ENCODE results near the gene GIPC2.

Gene GIPC2

DNA sequence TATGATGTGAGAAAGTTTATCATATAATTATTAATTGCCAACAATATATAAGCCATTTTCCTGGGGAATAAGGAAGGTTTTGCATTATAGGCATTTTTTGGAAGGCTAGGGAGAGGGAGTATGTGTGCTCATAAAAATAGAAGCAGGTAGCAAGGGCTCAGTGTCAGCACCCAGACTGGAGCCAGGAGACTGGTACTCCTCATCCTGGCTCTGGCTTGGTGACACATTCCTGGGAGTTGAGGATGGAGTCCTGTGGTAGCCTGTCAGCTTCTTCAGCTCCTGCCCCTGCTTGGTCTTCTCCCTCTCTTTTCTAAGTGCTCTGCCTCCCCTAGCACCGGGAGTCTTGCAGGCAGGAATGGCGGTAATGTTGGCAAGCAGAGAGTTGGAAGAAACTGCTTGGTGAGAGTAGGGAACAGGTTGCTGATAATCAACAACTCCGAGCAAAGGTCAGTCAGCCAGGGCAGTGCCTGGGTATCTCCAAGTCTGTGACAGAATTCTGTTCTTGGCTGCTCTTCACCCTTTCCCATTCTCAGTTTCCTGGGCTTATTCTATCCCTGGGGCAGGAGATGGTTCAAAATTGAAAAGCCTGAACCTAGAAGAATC is 23.0 kb downstream of the GIPC2 start:
- H3K27me3 ChIP-seq (ENCODE audit: control insufficient read depth in 1 of 2, insufficient read depth in 2 of 2, low read length in 2 of 2): no peaks in the 10 kb centered on the region
- no peak overlapping the region for H3K27ac ChIP-seq (ENCODE audit: low read length)
- no peak overlapping the region for H3K9ac ChIP-seq (ENCODE audit: low read length in 2 of 2)
- H3K4me1 ChIP-seq (ENCODE audit: control insufficient read depth, insufficient read depth, low read length): no peaks in the 10 kb centered on the region
- no peaks in the 10 kb centered on the region for H3K9me3 ChIP-seq (ENCODE audit: control insufficient read depth in 2 of 2, low read length in 2 of 2)
- no peak overlapping the region for H3K4me3 ChIP-seq (ENCODE audit: low read length in 2 of 2)
- no peaks in the 10 kb centered on the region for H3K36me3 ChIP-seq (ENCODE audit: control insufficient read depth in 2 of 2, insufficient read depth in 2 of 2, low read length in 2 of 2)

- Histone ChIP-seq H3K4me1 (ENCODE audit: control insufficient read depth, insufficient read depth, low read length) (no peaks in the 10 kb centered on the region), H3K9me3 (ENCODE audit: control insufficient read depth in 2 of 2, low read length in 2 of 2) (no peaks in the 10 kb centered on the region), H3K27ac (ENCODE audit: low read length) (no peak overlapping the region), H3K27me3 (ENCODE audit: control insufficient read depth in 1 of 2, insufficient read depth in 2 of 2, low read length in 2 of 2) (no peaks in the 10 kb centered on the region), H3K36me3 (ENCODE audit: control insufficient read depth in 2 of 2, insufficient read depth in 2 of 2, low read length in 2 of 2) (no peaks in the 10 kb centered on the region), H3K4me3 (ENCODE audit: low read length in 2 of 2) (no peak overlapping the region), H3K9ac (ENCODE audit: low read length in 2 of 2) (no peak overlapping the region)
Observed at GRCh38 chr1:78069784-78070183, 24.0 kb downstream of the GIPC2 start.

GRCh38 chr1:78070210-78070609 is 24.4 kb downstream of the GIPC2 start:
- Histone ChIP-seq H3K9me3 (ENCODE audit: control insufficient read depth in 2 of 2, low read length in 2 of 2) (no peaks in the 10 kb centered on the region), H3K4me1 (ENCODE audit: control insufficient read depth, insufficient read depth, low read length) (no peaks in the 10 kb centered on the region), H3K27ac (ENCODE audit: low read length) (no peak overlapping the region), H3K9ac (ENCODE audit: low read length in 2 of 2) (no peak overlapping the region), H3K36me3 (ENCODE audit: control insufficient read depth in 2 of 2, insufficient read depth in 2 of 2, low read length in 2 of 2) (no peaks in the 10 kb centered on the region), H3K4me3 (ENCODE audit: low read length in 2 of 2) (no peak overlapping the region), H3K27me3 (ENCODE audit: control insufficient read depth in 1 of 2, insufficient read depth in 2 of 2, low read length in 2 of 2) (no peaks in the 10 kb centered on the region)

GRCh38 chr1:78070758-78071157 is 25.0 kb downstream of the GIPC2 start:
- H3K27me3 ChIP-seq (ENCODE audit: control insufficient read depth in 1 of 2, insufficient read depth in 2 of 2, low read length in 2 of 2): no peaks in the 10 kb centered on the region
- H3K9me3 ChIP-seq (ENCODE audit: control insufficient read depth in 2 of 2, low read length in 2 of 2): no peaks in the 10 kb centered on the region
- no peak overlapping the region for H3K27ac ChIP-seq (ENCODE audit: low read length)
- H3K9ac ChIP-seq (ENCODE audit: low read length in 2 of 2): no peak overlapping the region
- no peak overlapping the region for H3K4me3 ChIP-seq (ENCODE audit: low read length in 2 of 2)
- H3K4me1 ChIP-seq (ENCODE audit: control insufficient read depth, insufficient read depth, low read length): no peaks in the 10 kb centered on the region
- H3K36me3 ChIP-seq (ENCODE audit: control insufficient read depth in 2 of 2, insufficient read depth in 2 of 2, low read length in 2 of 2): no peaks in the 10 kb centered on the region

- no peaks in the 10 kb centered on the region for H3K36me3 ChIP-seq (ENCODE audit: control insufficient read depth in 2 of 2, insufficient read depth in 2 of 2, low read length in 2 of 2)
- no peaks in the 10 kb centered on the region for H3K4me1 ChIP-seq (ENCODE audit: control insufficient read depth, insufficient read depth, low read length)
- H3K9me3 ChIP-seq (ENCODE audit: control insufficient read depth in 2 of 2, low read length in 2 of 2): no peaks in the 10 kb centered on the region
- H3K27ac ChIP-seq (ENCODE audit: low read length): no peak overlapping the region
- no peak overlapping the region for H3K4me3 ChIP-seq (ENCODE audit: low read length in 2 of 2)
- H3K27me3 ChIP-seq (ENCODE audit: control insufficient read depth in 1 of 2, insufficient read depth in 2 of 2, low read length in 2 of 2): no peaks in the 10 kb centered on the region
- H3K9ac ChIP-seq (ENCODE audit: low read length in 2 of 2): no peak overlapping the region
Observed at GRCh38 chr1:78071696-78072095, 25.9 kb downstream of the GIPC2 start.

DNA sequence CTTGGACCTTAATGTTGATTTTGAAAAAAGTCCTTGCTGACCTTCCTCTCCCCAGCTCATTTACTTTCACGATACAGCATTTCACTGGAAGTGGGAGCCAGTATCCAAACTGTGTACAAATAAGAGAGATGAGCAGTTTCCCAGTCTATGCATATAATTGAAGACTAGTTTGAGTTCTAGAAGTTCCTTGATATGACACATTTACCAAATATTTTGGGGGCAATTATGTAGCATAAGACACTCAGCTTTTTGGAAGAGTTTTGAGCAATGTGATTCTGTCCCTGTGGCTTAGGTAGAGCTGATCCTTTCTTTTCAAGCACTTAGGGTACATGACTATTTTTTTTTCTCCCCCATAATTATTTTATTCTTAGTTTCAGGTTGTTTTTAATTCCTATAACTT is 26.4 kb downstream of the GIPC2 start:
- Histone ChIP-seq H3K9me3 (ENCODE audit: control insufficient read depth in 2 of 2, low read length in 2 of 2) (no peaks in the 10 kb centered on the region), H3K36me3 (ENCODE audit: control insufficient read depth in 2 of 2, insufficient read depth in 2 of 2, low read length in 2 of 2) (no peaks in the 10 kb centered on the region), H3K27ac (ENCODE audit: low read length) (no peak overlapping the region), H3K9ac (ENCODE audit: low read length in 2 of 2) (no peak overlapping the region), H3K27me3 (ENCODE audit: control insufficient read depth in 1 of 2, insufficient read depth in 2 of 2, low read length in 2 of 2) (no peaks in the 10 kb centered on the region), H3K4me3 (ENCODE audit: low read length in 2 of 2) (no peak overlapping the region), H3K4me1 (ENCODE audit: control insufficient read depth, insufficient read depth, low read length) (no peaks in the 10 kb centered on the region)

DNA sequence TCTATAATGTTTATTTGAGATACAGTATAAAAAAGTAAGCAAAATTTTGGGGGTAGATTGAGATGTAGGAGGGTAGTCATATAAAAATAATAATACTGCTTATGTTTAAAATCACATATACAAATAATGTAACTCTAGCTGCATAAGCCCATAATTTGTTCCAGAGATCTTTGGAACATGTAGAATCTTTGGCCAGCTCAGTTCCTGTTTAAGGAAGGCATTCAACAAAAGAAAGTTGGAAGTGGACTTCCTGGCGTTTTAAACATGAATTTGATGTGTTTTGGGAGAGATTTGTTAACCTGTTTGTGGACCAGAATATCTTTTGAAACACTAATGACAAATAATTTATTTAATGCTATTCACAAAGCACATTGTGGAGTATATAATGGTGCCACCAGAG is 27.7 kb downstream of the GIPC2 start:
- no peaks in the 10 kb centered on the region for H3K27me3 ChIP-seq (ENCODE audit: control insufficient read depth in 1 of 2, insufficient read depth in 2 of 2, low read length in 2 of 2)
- H3K9ac ChIP-seq (ENCODE audit: low read length in 2 of 2): no peak overlapping the region
- H3K4me1 ChIP-seq (ENCODE audit: control insufficient read depth, insufficient read depth, low read length): no peaks in the 10 kb centered on the region
- no peaks in the 10 kb centered on the region for H3K36me3 ChIP-seq (ENCODE audit: control insufficient read depth in 2 of 2, insufficient read depth in 2 of 2, low read length in 2 of 2)
- no peak overlapping the region for H3K27ac ChIP-seq (ENCODE audit: low read length)
- H3K9me3 ChIP-seq (ENCODE audit: control insufficient read depth in 2 of 2, low read length in 2 of 2): no peaks in the 10 kb centered on the region
- no peak overlapping the region for H3K4me3 ChIP-seq (ENCODE audit: low read length in 2 of 2)

GRCh38 chr1:78075621-78076020 is 29.9 kb downstream of the GIPC2 start:
- Histone ChIP-seq H3K27ac (ENCODE audit: low read length) (no peak overlapping the region), H3K27me3 (ENCODE audit: control insufficient read depth in 1 of 2, insufficient read depth in 2 of 2, low read length in 2 of 2) (no peaks in the 10 kb centered on the region), H3K4me3 (ENCODE audit: low read length in 2 of 2) (no peak overlapping the region), H3K4me1 (ENCODE audit: control insufficient read depth, insufficient read depth, low read length) (no peaks in the 10 kb centered on the region), H3K36me3 (ENCODE audit: control insufficient read depth in 2 of 2, insufficient read depth in 2 of 2, low read length in 2 of 2) (no peaks in the 10 kb centered on the region), H3K9ac (ENCODE audit: low read length in 2 of 2) (no peak overlapping the region), H3K9me3 (ENCODE audit: control insufficient read depth in 2 of 2, low read length in 2 of 2) (no peaks in the 10 kb centered on the region)

DNA sequence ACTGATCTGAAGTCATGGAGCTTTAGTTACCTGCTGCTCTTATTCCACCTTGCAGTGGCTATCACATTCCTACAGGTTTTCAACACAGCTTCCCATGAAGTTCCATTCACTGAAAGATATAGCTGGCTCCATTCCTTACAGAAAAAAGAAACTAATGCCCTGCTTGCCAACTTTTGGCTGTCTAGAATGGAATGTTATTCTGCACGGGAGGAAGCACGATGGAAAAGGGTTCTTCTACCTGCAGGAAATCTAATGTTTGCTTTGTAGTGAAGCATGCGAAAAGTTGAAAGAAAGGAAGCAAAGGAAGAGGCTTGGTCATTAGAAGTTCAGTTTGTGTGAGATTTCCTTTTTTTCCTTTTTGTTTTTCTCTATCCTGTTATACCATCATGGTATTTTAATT is 32.6 kb downstream of the GIPC2 start:
- Histone ChIP-seq H3K36me3 (ENCODE audit: control insufficient read depth in 2 of 2, insufficient read depth in 2 of 2, low read length in 2 of 2) (no peaks in the 10 kb centered on the region), H3K4me3 (ENCODE audit: low read length in 2 of 2) (no peak overlapping the region), H3K9ac (ENCODE audit: low read length in 2 of 2) (no peak overlapping the region), H3K27ac (ENCODE audit: low read length) (no peak overlapping the region), H3K9me3 (ENCODE audit: control insufficient read depth in 2 of 2, low read length in 2 of 2) (no peaks in the 10 kb centered on the region), H3K27me3 (ENCODE audit: control insufficient read depth in 1 of 2, insufficient read depth in 2 of 2, low read length in 2 of 2) (no peaks in the 10 kb centered on the region), H3K4me1 (ENCODE audit: control insufficient read depth, insufficient read depth, low read length) (no peaks in the 10 kb centered on the region)

DNA sequence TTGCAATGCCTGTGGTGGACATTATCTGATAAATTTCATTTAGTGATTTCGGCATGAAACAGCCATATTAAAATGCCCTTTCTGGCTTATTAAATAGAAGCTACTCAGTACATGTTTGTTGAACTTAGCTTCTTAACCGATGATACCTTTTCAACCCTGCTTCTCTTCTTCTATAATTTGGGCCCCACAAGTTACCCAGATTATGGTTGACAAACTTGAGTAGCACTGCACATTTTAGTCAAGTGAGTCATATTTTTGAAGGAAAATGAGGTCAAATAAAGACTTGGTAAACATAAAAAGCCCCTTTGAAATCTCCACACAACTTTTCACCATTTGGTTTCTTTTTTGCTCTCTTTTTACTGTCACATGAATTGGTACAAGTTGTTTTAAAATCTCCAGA is 33.8 kb downstream of the GIPC2 start:
- H3K9ac ChIP-seq (ENCODE audit: low read length in 2 of 2): no peak overlapping the region
- no peaks in the 10 kb centered on the region for H3K27me3 ChIP-seq (ENCODE audit: control insufficient read depth in 1 of 2, insufficient read depth in 2 of 2, low read length in 2 of 2)
- H3K4me1 ChIP-seq (ENCODE audit: control insufficient read depth, insufficient read depth, low read length): no peaks in the 10 kb centered on the region
- no peaks in the 10 kb centered on the region for H3K9me3 ChIP-seq (ENCODE audit: control insufficient read depth in 2 of 2, low read length in 2 of 2)
- H3K27ac ChIP-seq (ENCODE audit: low read length): no peak overlapping the region
- no peak overlapping the region for H3K4me3 ChIP-seq (ENCODE audit: low read length in 2 of 2)
- H3K36me3 ChIP-seq (ENCODE audit: control insufficient read depth in 2 of 2, insufficient read depth in 2 of 2, low read length in 2 of 2): no peaks in the 10 kb centered on the region

- Histone ChIP-seq H3K4me3 (ENCODE audit: low read length in 2 of 2) (no peak overlapping the region), H3K9me3 (ENCODE audit: control insufficient read depth in 2 of 2, low read length in 2 of 2) (no peaks in the 10 kb centered on the region), H3K36me3 (ENCODE audit: control insufficient read depth in 2 of 2, insufficient read depth in 2 of 2, low read length in 2 of 2) (no peaks in the 10 kb centered on the region), H3K9ac (ENCODE audit: low read length in 2 of 2) (no peak overlapping the region), H3K27me3 (ENCODE audit: control insufficient read depth in 1 of 2, insufficient read depth in 2 of 2, low read length in 2 of 2) (no peaks in the 10 kb centered on the region), H3K27ac (ENCODE audit: low read length) (no peak overlapping the region), H3K4me1 (ENCODE audit: control insufficient read depth, insufficient read depth, low read length) (no peaks in the 10 kb centered on the region)
Observed at GRCh38 chr1:78080767-78081166, 35.0 kb downstream of the GIPC2 start.

All from stomach smooth muscle (tissue), 2 donors.